OCI-LY3 (cell line): ENCODE measurements around the gene KRTAP15-1.

Experiments
- H2AFZ ChIP-seq: fragments of 200-600, 300-600 bp; shearing (Covaris generic); 2 replicates; pipeline ENCODE4 v1.6.0; 2014; ENCODE audit warnings: antibody characterized with exemption, low read depth, low read length
- H3K27ac ChIP-seq: fragments of 200-600, 300-600 bp; sonication (generic); 2 replicates; pipeline ENCODE4 v1.5.1; 2014; ENCODE audit warnings: mild to moderate bottlenecking, low read length, moderate library complexity, mixed read lengths
- H3K27me3 ChIP-seq: fragments of 200-600, 300-600 bp; sonication (generic); 2 replicates; pipeline ENCODE4 v1.6.1; 2014; ENCODE audit warnings: low read depth, low read length, mixed read lengths
- H3K36me3 ChIP-seq: fragments of 200-600, 300-600 bp; sonication (generic); replicated peaks from 2 replicates; pipeline ENCODE3; 2014; ENCODE audit warnings: low read depth, low read length, mixed read lengths
- H3K4me1 ChIP-seq: fragments of 300-600, 200-600 bp; sonication (generic); 2 replicates; pipeline ENCODE4 v1.6.1; 2014; ENCODE audit warnings: low read length, mixed read lengths
- H3K4me2 ChIP-seq: fragments of 200-600, 300-600 bp; sonication (generic); 2 replicates; pipeline ENCODE4 v1.6.1; 2014; ENCODE audit warnings: low read length, mixed read lengths
- H3K4me3 ChIP-seq: fragments of 300-600, 200-600 bp; sonication (generic); 2 replicates; pipeline ENCODE4 v1.5.1; 2014; ENCODE audit warnings: antibody characterized with exemption, mild to moderate bottlenecking, low read length, moderate library complexity
- H3K79me2 ChIP-seq: fragments of 300-600, 200-600 bp; shearing (Covaris generic); 2 replicates; pipeline ENCODE4 v1.6.1; 2014; ENCODE audit warnings: mild to moderate bottlenecking, low read length, mixed read lengths
- H3K9ac ChIP-seq: fragments of 300-600, 200-600 bp; shearing (Covaris generic); 2 replicates; pipeline ENCODE4 v1.6.0; 2014; ENCODE audit warnings: mild to moderate bottlenecking, low read length, moderate library complexity
- H3K9me3 ChIP-seq: fragments of 200-600, 300-600 bp; shearing (Covaris generic); 2 replicates; pipeline ENCODE4 v1.6.1; 2014; ENCODE audit warnings: low read length, mixed read lengths; ENCODE audit not compliant: insufficient read depth
- H4K20me1 ChIP-seq: fragments of 200-600, 300-600 bp; sonication (generic); 2 replicates; pipeline ENCODE4 v1.6.1; 2016; ENCODE audit warnings: low read length, mixed read lengths; ENCODE audit not compliant: insufficient read depth
- EZH2phosphoT487 ChIP-seq: fragments of 200-600 bp; shearing (Covaris generic); IDR thresholded peaks from 2 replicates; pipeline ENCODE4 v1.6.1; 2018; ENCODE audit warnings: antibody characterized with exemption, mixed run types, low read depth
- TF ChIP-seq, protein P1 (sequence below): fragments of 200-600, 300-600 bp; sonication (generic); IDR thresholded peaks from 2 replicates; pipeline ENCODE4 v1.5.1; 2014; ENCODE audit warnings: antibody characterized with exemption, low read length, low read depth

KRTAP15-1 gene

DNA sequence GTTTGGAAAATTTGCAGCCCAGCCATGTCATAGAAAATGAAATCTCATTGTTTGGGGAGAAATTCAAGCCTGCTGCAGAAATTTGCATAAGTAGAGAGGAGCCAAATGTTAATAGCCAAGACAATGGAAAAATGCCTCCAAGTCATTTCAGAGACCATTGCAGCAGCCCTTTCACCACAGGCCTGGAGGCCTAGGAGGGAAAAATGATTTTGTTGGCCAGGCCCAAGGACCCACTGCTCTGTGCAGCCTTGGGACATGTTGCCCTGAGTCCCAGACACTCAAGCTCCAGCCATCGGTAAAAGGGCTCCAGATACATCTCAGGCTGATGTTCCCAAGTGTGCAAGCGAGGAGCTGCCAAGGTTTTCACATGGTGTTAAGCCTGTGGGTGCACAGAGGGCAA lies 46.1 kb downstream of the KRTAP15-1 start:
- Histone ChIP-seq H3K4me2 (no peak overlapping the region), H4K20me1 (no peaks in the 10 kb centered on the region), H3K4me3 (no peak overlapping the region), H3K27ac (no peak overlapping the region), H3K36me3 (no peaks in the 10 kb centered on the region), H3K4me1 (no peaks in the 10 kb centered on the region), H3K9ac (no peak overlapping the region), H3K79me2 (no peaks in the 10 kb centered on the region), H3K27me3 (no peaks in the 10 kb centered on the region), H2AFZ (no peak overlapping the region), H3K9me3 (no peaks in the 10 kb centered on the region)
- no peak for TF ChIP-seq EZH2phosphoT487
- TF ChIP-seq, protein P1, sequence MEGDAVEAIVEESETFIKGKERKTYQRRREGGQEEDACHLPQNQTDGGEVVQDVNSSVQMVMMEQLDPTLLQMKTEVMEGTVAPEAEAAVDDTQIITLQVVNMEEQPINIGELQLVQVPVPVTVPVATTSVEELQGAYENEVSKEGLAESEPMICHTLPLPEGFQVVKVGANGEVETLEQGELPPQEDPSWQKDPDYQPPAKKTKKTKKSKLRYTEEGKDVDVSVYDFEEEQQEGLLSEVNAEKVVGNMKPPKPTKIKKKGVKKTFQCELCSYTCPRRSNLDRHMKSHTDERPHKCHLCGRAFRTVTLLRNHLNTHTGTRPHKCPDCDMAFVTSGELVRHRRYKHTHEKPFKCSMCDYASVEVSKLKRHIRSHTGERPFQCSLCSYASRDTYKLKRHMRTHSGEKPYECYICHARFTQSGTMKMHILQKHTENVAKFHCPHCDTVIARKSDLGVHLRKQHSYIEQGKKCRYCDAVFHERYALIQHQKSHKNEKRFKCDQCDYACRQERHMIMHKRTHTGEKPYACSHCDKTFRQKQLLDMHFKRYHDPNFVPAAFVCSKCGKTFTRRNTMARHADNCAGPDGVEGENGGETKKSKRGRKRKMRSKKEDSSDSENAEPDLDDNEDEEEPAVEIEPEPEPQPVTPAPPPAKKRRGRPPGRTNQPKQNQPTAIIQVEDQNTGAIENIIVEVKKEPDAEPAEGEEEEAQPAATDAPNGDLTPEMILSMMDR: no peak

DNA sequence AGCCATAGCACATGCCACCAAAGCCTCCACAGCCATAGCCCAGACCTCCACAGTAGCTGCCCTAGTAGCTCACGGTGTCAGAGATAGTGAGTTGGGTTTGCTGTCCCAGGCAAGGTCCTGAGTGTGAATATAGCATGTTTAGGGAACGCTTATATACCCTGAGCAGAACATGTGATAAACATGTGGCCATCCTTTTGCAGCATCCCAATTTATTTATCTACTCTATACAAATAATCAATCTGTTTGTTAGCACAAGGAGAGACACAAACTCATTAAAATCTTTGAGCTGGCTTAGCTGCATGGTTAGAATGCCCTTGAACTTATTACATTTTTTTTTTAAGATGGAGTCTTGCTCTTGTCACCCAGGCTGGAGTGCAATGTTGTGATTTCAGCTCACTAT lies 47.3 kb downstream of the KRTAP15-1 start, which contains the start of gene KRTAP19-2:
TSS of gene KRTAP19-2 (minus strand) at position 101 of the 400 bp plus-strand sequence. CDS start at position 13, 88 bp downstream.
- no peak within 1 kb of the TSS for H3K9ac ChIP-seq
- no peaks in the 10 kb centered on the region for H3K36me3 ChIP-seq
- no peak for TF ChIP-seq EZH2phosphoT487
- TF ChIP-seq, protein P1: no peak
- H3K27ac ChIP-seq: no peak within 1 kb of the TSS
- no peak within 1 kb of the TSS for H3K4me3 ChIP-seq
- H3K9me3 ChIP-seq: no peaks in the 10 kb centered on the region
- no peaks in the 10 kb centered on the region for H3K27me3 ChIP-seq
- no peak within 1 kb of the TSS for H3K4me2 ChIP-seq
- H3K4me1 ChIP-seq: no peaks in the 10 kb centered on the region
- H3K79me2 ChIP-seq: no peaks in the 10 kb centered on the region
- no peaks in the 10 kb centered on the region for H4K20me1 ChIP-seq
- H2AFZ ChIP-seq: no peak within 1 kb of the TSS
